Inflammatory macrophage treated with lipopolysaccharide for 1 hour (primary cell): ENCODE data around the gene P2RX2.
"Not testable (repeated sequence)": the region's sequence is repeated elsewhere in the genome, so short reads cannot be mapped to it uniquely, and the experiment has no call there.

Experiments used
- DNase-seq, 2 donors: peaks; one replicate each; pipeline ENCODE4 v3.0.0-alpha.2; 2020 to 2022

The P2RX2 gene

GRCh38 chr12:132584429-132584828, 34.1 kb upstream of the P2RX2 start:
- no peak for DNase-seq

DNA sequence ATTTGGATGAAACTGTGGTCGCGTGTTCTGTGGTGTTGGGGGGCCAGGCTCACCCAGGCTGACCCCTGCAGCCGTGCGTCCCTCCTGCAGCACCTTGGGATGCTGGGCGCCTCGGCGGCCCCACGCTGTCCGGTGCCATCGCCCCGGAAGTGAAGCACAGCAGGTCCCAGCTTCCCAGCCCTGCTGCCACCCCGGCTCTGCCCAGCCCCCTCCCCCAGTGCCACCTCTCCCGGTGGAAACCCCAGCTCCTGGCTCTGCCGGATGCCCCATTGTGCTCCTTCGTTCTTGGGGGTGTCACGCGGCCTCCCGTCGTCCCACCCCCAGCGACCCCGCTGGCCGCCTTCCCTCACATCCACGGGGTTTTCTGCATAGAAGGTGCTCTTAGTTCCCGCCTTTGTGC, 33.4 kb upstream of the P2RX2 start:
- no peak for DNase-seq

GRCh38 chr12:132586929-132587328, 31.6 kb upstream of the P2RX2 start:
- DNase-seq, result no peak

- no peak for DNase-seq
Observed at GRCh38 chr12:132587781-132588180, 30.8 kb upstream of the P2RX2 start.

DNA sequence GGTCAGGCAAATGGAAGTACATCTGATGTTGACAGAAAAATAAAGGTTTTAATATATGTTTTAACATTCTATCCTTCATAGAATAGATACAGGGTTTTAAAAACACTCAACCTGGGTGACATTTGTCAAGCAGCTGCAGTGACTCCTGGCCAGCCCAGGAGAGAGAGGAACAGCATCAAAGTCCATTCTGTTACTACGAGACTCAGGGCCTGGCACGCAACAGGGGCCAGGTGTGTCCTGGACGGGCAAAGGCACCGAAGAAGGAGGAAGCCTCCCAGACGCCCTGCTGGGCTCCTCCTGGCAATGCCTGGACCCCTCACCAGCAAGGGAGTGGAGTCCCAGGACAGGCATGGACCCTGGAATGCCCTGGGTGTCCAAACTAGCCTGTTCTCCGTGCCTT, 30.3 kb upstream of the P2RX2 start:
- DNase-seq, result no peak

- peak; percentile 22 to 51 for DNase-seq
Observed at GRCh38 chr12:132588821-132589669, 29.5 kb upstream of the P2RX2 start.

- no peak for DNase-seq
Observed at GRCh38 chr12:132591107-132591935, 27.3 kb upstream of the P2RX2 start.

DNA sequence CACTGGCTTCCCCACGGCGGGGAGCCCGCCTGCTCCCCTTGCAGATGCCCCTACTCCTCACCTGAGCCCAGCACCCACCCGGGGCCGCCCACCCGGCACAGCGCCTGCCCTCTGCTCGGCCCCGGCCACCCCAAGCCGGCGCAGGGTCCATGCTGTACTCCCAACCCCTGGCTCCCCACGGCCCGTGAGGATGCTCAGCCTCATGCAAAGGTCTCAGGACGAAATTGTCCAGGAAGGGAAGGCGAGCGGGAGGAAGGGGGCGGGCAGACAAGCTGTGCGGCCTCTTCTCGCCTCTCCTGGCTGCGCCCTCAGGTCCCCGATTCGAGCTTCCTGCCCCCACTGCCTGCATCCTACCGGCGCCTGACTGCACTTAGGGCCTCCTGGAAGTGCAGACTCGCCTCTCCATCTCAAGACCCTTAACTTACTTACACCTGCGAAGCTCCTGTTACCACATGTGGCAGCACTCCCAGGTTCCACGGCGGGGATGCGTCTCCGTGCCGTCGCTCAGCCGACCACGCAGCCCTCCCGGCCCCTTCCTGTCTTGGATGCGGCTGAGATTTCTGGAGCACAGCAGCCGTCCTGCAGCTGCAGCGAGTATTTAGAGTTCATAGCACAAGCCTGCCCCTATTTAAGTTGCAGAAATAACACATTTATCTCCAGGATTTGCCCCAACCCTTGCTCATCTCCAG, 26.1 kb upstream of the P2RX2 start:
- DNase-seq, result no peak

DNA sequence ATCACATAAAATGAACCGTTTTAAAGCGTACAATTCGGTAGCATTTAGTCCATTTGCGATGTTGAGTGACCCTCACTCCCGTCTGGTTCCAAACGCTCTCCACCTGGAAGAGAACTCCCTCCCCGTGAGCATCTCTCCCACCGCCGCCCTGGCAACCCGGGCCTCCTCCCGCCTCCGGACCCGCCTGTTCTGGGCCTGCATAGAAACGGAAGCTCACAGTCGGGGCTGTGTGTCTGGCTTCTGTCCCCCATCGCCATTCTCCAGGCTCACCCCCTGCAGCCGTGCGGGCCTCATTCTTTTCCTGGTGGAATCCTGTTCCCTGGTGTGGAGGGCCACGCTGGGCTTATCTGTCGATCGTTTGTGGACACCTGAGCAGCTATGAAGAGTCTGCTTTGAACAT, 25.5 kb upstream of the P2RX2 start:
- no peak for DNase-seq

DNA sequence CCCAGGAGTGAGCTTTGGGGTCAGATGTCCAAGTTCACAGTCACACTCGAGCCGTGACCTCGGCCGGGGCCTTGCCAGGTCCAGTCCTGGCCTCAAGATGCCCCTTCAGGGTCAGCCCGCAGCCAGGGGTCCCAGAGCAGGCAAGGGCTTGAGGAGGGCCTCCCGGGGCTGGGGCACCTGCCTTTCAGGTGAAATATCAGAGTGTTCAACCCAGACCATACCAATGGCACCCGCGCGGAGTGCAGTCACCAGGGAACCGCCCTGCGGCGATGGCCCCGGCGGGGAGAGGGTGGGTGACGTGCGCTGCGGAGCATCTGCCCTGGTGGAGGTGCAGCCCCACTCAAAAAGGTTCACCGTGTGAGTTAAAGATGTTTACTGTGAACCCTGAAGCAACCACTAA, 25.1 kb upstream of the P2RX2 start:
- no peak for DNase-seq

GRCh38 chr12:132593938-132594358, 24.6 kb upstream of the P2RX2 start:
- peak; percentile 35 to 49 for DNase-seq

DNA sequence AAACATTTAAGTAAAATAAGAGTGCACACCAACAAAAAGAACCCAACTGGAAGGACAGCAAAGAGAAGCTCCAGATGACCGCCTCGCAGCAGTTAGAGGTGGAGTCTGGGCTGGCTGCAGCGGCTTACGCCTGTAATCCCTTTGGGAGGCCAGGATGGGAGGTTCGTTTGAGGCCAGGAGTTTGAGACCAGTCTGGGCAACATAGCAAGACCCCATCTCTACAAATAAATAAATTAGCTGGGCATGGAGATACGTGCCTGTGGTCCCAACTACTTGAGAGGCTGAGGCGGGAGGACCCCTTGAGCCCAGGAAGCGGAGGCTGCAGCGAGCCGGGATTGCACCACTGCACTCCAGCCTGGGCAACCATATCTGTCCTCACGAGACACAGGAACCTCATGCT, 23.4 kb upstream of the P2RX2 start:
- DNase-seq, result no peak

DNA sequence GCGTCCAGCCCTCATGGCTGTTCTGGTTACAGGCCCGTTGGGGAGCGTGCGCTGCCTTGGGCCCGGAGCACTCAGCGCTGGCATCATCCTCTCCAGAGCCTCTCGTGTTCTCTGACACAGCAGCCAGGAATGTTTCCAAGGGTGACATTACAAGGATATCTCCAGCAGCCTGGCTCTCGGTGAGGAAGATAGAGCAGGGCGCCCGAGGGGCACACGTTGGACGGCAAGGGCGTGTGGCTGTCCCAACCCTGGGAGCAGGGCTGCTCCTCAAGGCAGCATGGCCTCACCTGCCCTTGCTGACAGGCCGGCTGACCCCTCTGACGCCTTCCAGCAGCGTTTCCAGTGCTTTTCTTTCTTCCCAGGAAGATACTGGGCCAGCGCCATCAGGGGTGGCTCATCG, 22.6 kb upstream of the P2RX2 start:
- DNase-seq, result no peak

DNA sequence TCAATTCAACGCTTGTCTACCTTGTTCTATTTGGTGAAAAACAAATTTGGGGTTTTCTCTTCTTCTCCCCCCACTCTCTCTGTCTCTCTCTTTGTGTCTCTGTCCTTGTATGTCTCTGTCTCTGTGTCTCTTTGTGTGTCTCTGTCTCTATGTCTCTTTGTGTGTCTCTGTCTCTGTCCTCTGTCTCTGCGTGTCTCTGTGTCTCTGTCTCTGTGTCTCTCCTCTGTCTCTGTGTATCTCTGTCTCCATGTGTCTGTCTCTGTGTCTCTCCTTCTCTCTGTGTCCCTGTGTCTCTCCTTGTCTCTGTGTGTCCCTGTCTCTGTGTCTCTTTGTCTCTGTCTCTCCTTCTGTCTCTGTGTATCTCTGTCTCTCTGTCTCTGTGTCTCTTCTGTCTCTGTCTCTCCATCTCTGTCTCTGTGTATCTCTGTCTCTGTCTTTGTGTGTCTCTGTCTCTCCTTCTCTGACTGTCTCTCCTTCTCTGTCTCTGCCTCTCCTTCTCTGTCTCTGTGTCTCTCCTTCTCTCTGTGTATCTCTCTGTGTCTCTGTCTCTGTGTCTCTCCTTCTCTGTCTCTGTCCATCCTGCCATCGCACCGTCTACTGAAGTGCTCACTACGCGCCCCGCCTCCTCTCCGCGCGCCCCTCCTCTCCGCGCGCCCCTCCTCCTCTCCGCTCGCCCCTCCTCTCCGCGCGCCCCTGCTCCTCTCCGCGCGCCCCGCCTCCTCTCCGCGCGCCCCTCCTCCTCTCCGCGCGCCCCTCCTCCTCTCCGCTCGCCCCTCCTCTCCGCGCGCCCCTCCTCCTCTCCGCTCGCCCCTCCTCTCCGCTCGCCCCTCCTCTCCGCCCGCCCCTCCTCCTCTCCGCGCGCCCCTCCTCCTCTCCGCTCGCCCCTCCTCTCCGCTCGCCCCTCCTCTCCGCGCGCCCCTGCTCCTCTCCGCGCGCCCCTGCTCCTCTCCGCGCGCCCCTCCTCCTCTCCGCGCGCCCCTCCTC, 21.0 kb upstream of the P2RX2 start:
- DNase-seq, result no peak

DNA sequence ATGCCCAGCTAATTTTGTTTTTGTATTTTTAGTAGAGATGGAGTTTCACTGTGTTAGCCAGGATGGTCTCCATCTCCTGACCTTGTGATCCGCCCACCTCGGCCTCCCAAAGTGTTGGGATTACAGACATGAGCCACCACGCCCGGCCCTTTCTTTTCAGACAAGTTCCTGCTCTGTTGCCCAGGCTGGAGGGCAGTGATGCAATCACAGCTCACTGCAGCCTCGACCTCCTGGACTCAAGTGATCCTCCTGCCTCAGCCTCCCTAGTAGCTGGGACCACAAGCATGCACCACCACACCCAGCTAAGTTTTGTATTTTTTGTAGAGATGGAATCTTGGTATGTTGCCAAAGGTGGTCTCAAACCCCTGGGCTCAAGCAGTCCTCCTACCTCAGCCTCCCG, 19.1 kb upstream of the P2RX2 start:
- DNase-seq, result not testable (repeated sequence)

GRCh38 chr12:132600048-132601032, 18.2 kb upstream of the P2RX2 start:
- peak; percentile 42 to 61 for DNase-seq

- DNase-seq, result no peak
Observed at GRCh38 chr12:132601171-132601883, 17.2 kb upstream of the P2RX2 start.

GRCh38 chr12:132602572-132603239, 15.9 kb upstream of the P2RX2 start:
- no peak for DNase-seq
